Neural cell (in vitro differentiated cells): ENCODE results near the gene TBC1D9. TPM values are rescaled to one million over a fixed set of nuclear protein-coding genes. Genes with fewer than 3 reads are reported as not detected.

ENCODE experiments used
- H2AFZ ChIP-seq: fragments of 200-600, 300-800 bp; sonication (generic), shearing (Covaris generic); 2 replicates; pipeline ENCODE4 v1.6.0; 2014; ENCODE audit warnings: low read depth, mild to moderate bottlenecking, antibody characterized with exemption, low read length, moderate library complexity
- H3F3A ChIP-seq: fragments of 200-600 bp; shearing (Covaris generic); 2 replicates; pipeline ENCODE4 v1.6.1; 2016; ENCODE audit warnings: mild to moderate bottlenecking, moderate library complexity, mixed read lengths, antibody characterized with exemption, low read length; ENCODE audit not compliant: insufficient read depth, poor library complexity, severe bottlenecking
- H3K27ac ChIP-seq: fragments of 200-600, 300-800 bp; sonication (generic), shearing (Covaris generic); 2 replicates; pipeline ENCODE4 v1.5.1; 2014; ENCODE audit warnings: mild to moderate bottlenecking, low read length, moderate library complexity
- H3K27me3 ChIP-seq: fragments of 300-800, 200-600 bp; sonication (generic), shearing (Covaris generic); 2 replicates; pipeline ENCODE4 v1.6.0; 2014; ENCODE audit warnings: mild to moderate bottlenecking, low read depth, low read length, moderate library complexity; ENCODE audit not compliant: insufficient read depth
- H3K36me3 ChIP-seq: fragments of 300-800, 200-600 bp; sonication (generic), shearing (Covaris generic); 2 replicates; pipeline ENCODE4 v1.5.1; 2014; ENCODE audit warnings: mild to moderate bottlenecking, antibody characterized with exemption, low read length, moderate library complexity; ENCODE audit not compliant: insufficient read depth
- H3K4me2 ChIP-seq: fragments of 300-800, 200-600 bp; sonication (generic), shearing (Covaris generic); 2 replicates; pipeline ENCODE4 v1.6.0; 2014; ENCODE audit warnings: mild to moderate bottlenecking, low read length
- H3K4me3 ChIP-seq: fragments of 300-800, 200-600 bp; sonication (generic), shearing (Covaris generic); 2 replicates; pipeline ENCODE4 v1.5.1; 2014; ENCODE audit warnings: mild to moderate bottlenecking, low read length, moderate library complexity
- H3K79me2 ChIP-seq: fragments of 200-600 bp; shearing (Covaris generic); replicated peaks from 2 replicates; pipeline ENCODE4 v1.6.0; 2014; ENCODE audit warnings: mild to moderate bottlenecking, low read length, moderate library complexity; ENCODE audit not compliant: insufficient read depth
- H3K9ac ChIP-seq: fragments of 300-800, 200-600 bp; sonication (generic), shearing (Covaris generic); 2 replicates; pipeline ENCODE4 v1.6.1; 2016; ENCODE audit warnings: mild to moderate bottlenecking, low read length, mixed read lengths
- H3K9me2 ChIP-seq: fragments of 200-600 bp; shearing (Covaris generic); 2 replicates; pipeline ENCODE4 v1.6.1; 2016; ENCODE audit warnings: mild to moderate bottlenecking, low read length, mixed read lengths; ENCODE audit not compliant: insufficient read depth
- H3K9me3 ChIP-seq: fragments of 200-600, 300-800 bp; sonication (generic), shearing (Covaris generic); 2 replicates; pipeline ENCODE4 v1.6.1; 2016; ENCODE audit warnings: mild to moderate bottlenecking, mixed run types, low read length, moderate library complexity, mixed read lengths
- H4K20me1 ChIP-seq: fragments of 200-600 bp; shearing (Covaris generic); 2 replicates; pipeline ENCODE4 v1.6.1; 2016; ENCODE audit warnings: mild to moderate bottlenecking, mixed run types; ENCODE audit not compliant: insufficient read depth
- EP300 ChIP-seq: fragments of 450-650 bp; conservative IDR thresholded peaks from 2 replicates; pipeline ENCODE4 v1.6.1; 2014; ENCODE audit warnings: antibody characterized with exemption, mild to moderate bottlenecking, moderate library complexity; ENCODE audit not compliant: poor library complexity, severe bottlenecking
- EZH2 ChIP-seq: fragments of 200-600, 300-800 bp; shearing (Covaris generic), sonication (generic); IDR thresholded peaks from 2 replicates; pipeline ENCODE4 v1.6.1; 2014; ENCODE audit warnings: antibody characterized with exemption, low read length, borderline replicate concordance, mild to moderate bottlenecking; ENCODE audit not compliant: insufficient read depth, poor library complexity, severe bottlenecking
- MXI1 ChIP-seq: fragments of 450-650 bp; conservative IDR thresholded peaks from 2 replicates; pipeline ENCODE4 v1.6.1; 2014; ENCODE audit warnings: antibody characterized with exemption, mild to moderate bottlenecking; ENCODE audit not compliant: poor library complexity, severe bottlenecking
- POLR2AphosphoS5 ChIP-seq: IDR thresholded peaks from 2 replicates; pipeline ENCODE4 v1.6.1; 2012
- RAD21 ChIP-seq: fragments of 450-650 bp; conservative IDR thresholded peaks from 2 replicates; pipeline ENCODE4 v1.6.1; 2014; ENCODE audit warnings: antibody characterized with exemption, mild to moderate bottlenecking, moderate library complexity
- SMC3 ChIP-seq: fragments of 450-650 bp; conservative IDR thresholded peaks from 2 replicates; pipeline ENCODE4 v1.6.1; 2014; ENCODE audit warnings: antibody characterized with exemption, mild to moderate bottlenecking, moderate library complexity; ENCODE audit not compliant: poor library complexity
- TAF1 ChIP-seq: IDR thresholded peaks from 2 replicates; pipeline ENCODE4 v1.6.1; 2012; ENCODE audit warnings: low read depth
- polyA plus RNA-seq: library from polyadenylated mRNA; depleted of rRNA; stranded (reverse); fragments of >200 nt; gene quantifications from 2 replicates; pipeline ENCODE4 v1.2.3, GENCODE V29; 2014
- TF ChIP-seq, protein P1 (sequence below): fragments of 450-650 bp; IDR thresholded peaks from 2 replicates; pipeline ENCODE4 v1.5.1; 2014; ENCODE audit warnings: antibody characterized with exemption, mild to moderate bottlenecking, moderate library complexity; ENCODE audit not compliant: poor library complexity, severe bottlenecking
- TF ChIP-seq, protein P2 (sequence below): IDR thresholded peaks from 2 replicates; pipeline ENCODE4 v1.6.1; 2012; ENCODE audit warnings: borderline replicate concordance

TBC1D9 gene
- polyA plus RNA-seq, 1 donor from 2014 or later: 42.8 TPM

DNA sequence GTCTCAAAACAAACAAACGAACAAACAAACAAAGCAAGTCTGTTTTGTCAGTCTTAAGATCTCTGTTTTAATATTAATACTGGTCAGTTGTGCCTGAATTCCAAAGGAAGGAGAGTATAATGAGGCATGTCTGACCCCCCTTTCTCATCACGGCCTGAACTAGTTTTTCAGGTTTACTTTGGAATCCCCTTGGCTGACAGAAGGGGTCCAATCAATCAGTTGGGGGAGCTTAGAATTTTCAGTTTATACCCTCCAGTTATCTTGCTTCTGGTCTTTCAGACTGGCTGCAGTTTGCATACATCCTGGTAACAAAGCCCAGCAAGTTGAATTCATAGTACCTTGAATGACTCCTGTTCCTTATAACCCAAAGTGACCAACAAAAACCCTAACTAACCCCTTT, 41.1 kb downstream of the TBC1D9 start:
- Histone ChIP-seq H3K9ac (no peak overlapping the region), H2AFZ (no peak overlapping the region), H3K9me2 (no peaks in the 10 kb centered on the region), H3K79me2 (peaks cover 54% of the 10 kb centered on the region), H3K27ac (no peak overlapping the region), H3K4me2 (no peak overlapping the region), H3F3A (no peaks in the 10 kb centered on the region), H3K9me3 (no peaks in the 10 kb centered on the region), H3K4me3 (no peak overlapping the region), H4K20me1 (no peaks in the 10 kb centered on the region), H3K27me3 (no peaks in the 10 kb centered on the region), H3K36me3 (peaks cover 5% of the 10 kb centered on the region)
- TF ChIP-seq EP300 (no peak), EZH2 (no peak), SMC3 (no peak)

- no peaks in the 10 kb centered on the region for H4K20me1 ChIP-seq
- no peaks in the 10 kb centered on the region for H3F3A ChIP-seq
- TF ChIP-seq POLR2AphosphoS5: peak; percentile 65
- TF ChIP-seq EP300: peak; percentile 54
- no peak for TF ChIP-seq EZH2
- TF ChIP-seq SMC3: no peak
- peak overlapping the region; percentile 23 for H3K27ac ChIP-seq
- peaks cover 69% of the 10 kb centered on the region for H3K79me2 ChIP-seq
- H3K9me2 ChIP-seq: no peaks in the 10 kb centered on the region
- H3K9me3 ChIP-seq: no peaks in the 10 kb centered on the region
- H3K36me3 ChIP-seq: peaks cover 5% of the 10 kb centered on the region
- peak overlapping the region; percentile 23 for H3K4me2 ChIP-seq
- H2AFZ ChIP-seq: no peak overlapping the region
- H3K9ac ChIP-seq: no peak overlapping the region
- H3K27me3 ChIP-seq: no peaks in the 10 kb centered on the region
- H3K4me3 ChIP-seq: no peak overlapping the region
These were observed 44.3 kb downstream of the TBC1D9 start for GRCh38 chr4:140711910-140712309.

DNA sequence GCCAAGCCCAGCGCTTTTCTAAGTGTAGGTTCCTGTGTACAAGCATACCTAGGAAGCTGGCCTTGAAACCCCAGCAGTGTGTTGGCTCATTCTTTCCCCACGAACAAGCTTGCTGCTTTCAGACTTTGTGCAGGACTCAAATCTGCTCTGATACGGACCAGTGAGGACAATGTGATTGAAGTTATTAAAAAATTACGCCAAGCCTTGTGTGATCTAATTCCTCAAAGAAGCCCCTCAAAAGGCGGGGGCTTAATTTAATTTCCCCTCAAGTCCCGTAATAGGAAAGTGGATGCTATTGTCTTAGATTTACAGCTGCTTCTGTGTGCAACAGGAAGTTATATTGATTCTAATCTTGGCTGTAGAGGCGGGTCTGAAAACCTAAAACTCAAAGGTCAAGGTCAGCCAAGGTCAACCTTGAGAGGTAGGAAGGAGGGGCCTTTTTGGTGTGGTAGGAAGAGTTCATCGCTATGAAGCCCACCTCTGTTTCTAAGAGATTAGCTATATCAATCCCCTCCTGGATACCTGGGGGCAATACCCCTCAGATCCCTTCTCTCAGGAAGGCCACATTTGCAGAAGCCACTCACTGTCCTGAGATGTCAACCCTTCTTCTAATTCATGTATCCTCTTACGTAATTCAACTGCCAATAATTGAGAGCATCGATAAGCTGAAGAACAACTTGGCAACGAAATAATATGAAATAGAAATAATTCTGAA, 45.1 kb downstream of the TBC1D9 start:
- Histone ChIP-seq H3K9me2 (no peaks in the 10 kb centered on the region), H3K27me3 (no peaks in the 10 kb centered on the region), H3F3A (no peaks in the 10 kb centered on the region), H4K20me1 (no peaks in the 10 kb centered on the region), H3K4me3 (no peak overlapping the region), H3K36me3 (peaks cover 5% of the 10 kb centered on the region), H3K79me2 (peaks cover 67% of the 10 kb centered on the region), H3K9ac (no peak overlapping the region), H2AFZ (no peak overlapping the region), H3K4me2 (no peak overlapping the region), H3K27ac (peak overlapping the region; percentile 23), H3K9me3 (no peaks in the 10 kb centered on the region)
- TF ChIP-seq, protein P1, sequence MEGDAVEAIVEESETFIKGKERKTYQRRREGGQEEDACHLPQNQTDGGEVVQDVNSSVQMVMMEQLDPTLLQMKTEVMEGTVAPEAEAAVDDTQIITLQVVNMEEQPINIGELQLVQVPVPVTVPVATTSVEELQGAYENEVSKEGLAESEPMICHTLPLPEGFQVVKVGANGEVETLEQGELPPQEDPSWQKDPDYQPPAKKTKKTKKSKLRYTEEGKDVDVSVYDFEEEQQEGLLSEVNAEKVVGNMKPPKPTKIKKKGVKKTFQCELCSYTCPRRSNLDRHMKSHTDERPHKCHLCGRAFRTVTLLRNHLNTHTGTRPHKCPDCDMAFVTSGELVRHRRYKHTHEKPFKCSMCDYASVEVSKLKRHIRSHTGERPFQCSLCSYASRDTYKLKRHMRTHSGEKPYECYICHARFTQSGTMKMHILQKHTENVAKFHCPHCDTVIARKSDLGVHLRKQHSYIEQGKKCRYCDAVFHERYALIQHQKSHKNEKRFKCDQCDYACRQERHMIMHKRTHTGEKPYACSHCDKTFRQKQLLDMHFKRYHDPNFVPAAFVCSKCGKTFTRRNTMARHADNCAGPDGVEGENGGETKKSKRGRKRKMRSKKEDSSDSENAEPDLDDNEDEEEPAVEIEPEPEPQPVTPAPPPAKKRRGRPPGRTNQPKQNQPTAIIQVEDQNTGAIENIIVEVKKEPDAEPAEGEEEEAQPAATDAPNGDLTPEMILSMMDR: no peak
- TF ChIP-seq RAD21: no peak
- TF ChIP-seq MXI1: no peak
- TF ChIP-seq, protein P2, sequence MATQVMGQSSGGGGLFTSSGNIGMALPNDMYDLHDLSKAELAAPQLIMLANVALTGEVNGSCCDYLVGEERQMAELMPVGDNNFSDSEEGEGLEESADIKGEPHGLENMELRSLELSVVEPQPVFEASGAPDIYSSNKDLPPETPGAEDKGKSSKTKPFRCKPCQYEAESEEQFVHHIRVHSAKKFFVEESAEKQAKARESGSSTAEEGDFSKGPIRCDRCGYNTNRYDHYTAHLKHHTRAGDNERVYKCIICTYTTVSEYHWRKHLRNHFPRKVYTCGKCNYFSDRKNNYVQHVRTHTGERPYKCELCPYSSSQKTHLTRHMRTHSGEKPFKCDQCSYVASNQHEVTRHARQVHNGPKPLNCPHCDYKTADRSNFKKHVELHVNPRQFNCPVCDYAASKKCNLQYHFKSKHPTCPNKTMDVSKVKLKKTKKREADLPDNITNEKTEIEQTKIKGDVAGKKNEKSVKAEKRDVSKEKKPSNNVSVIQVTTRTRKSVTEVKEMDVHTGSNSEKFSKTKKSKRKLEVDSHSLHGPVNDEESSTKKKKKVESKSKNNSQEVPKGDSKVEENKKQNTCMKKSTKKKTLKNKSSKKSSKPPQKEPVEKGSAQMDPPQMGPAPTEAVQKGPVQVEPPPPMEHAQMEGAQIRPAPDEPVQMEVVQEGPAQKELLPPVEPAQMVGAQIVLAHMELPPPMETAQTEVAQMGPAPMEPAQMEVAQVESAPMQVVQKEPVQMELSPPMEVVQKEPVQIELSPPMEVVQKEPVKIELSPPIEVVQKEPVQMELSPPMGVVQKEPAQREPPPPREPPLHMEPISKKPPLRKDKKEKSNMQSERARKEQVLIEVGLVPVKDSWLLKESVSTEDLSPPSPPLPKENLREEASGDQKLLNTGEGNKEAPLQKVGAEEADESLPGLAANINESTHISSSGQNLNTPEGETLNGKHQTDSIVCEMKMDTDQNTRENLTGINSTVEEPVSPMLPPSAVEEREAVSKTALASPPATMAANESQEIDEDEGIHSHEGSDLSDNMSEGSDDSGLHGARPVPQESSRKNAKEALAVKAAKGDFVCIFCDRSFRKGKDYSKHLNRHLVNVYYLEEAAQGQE: no peak
- TF ChIP-seq EP300: no peak
- TF ChIP-seq EZH2: no peak
- TF ChIP-seq TAF1: no peak
- no peak for TF ChIP-seq SMC3
- no peak for TF ChIP-seq POLR2AphosphoS5
